ENCODE data around the gene FAM83B. TPM values are rescaled to one million over a fixed set of nuclear protein-coding genes. Genes with fewer than 3 reads are reported as not detected.

The FAM83B gene
- total and polyA plus RNA-seq, 10 of the 15 experiments (the other 5 are each of a cell fraction or from before 2014, with no cell fraction given), result 0.05 TPM; not detected in 9

DNA sequence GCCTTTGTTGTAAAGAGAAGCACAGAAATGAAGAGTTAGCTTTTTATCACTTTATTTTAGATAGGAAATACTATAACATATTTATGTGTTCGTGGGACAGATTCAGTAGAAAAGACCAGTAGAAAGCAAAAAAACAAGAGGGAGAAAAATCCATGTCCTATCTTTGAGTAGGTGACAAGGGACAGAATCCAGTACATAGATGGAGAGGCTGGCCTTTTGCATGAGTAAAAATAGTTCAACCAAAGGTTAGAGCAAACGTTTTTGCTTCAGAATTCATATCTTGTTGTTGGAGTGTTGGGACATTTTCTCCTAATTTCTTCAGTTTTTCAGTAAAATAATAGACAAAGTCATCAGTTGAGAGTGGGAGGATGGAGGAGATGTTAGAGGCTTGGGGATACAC lies 19.6 kb upstream of the FAM83B start (continued):
- TF ChIP-seq ZBTB40 (IDR thresholded peaks at IDR 0.05; ENCODE audit: borderline replicate concordance), result no peak
- TF ChIP-seq, protein P1, sequence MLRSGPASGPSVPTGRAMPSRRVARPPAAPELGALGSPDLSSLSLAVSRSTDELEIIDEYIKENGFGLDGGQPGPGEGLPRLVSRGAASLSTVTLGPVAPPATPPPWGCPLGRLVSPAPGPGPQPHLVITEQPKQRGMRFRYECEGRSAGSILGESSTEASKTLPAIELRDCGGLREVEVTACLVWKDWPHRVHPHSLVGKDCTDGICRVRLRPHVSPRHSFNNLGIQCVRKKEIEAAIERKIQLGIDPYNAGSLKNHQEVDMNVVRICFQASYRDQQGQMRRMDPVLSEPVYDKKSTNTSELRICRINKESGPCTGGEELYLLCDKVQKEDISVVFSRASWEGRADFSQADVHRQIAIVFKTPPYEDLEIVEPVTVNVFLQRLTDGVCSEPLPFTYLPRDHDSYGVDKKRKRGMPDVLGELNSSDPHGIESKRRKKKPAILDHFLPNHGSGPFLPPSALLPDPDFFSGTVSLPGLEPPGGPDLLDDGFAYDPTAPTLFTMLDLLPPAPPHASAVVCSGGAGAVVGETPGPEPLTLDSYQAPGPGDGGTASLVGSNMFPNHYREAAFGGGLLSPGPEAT (IDR thresholded peaks at IDR 0.05; ENCODE audit: low read depth), result no peak
- no peak for TF ChIP-seq MEF2B (IDR thresholded peaks at IDR 0.05; ENCODE audit: partially characterized antibody, poor library complexity, severe bottlenecking)

GRCh38 chr6:54830216-54830615 lies 16.4 kb upstream of the FAM83B start:
- Histone ChIP-seq H3K27ac (ENCODE audit: control insufficient read depth, insufficient read depth) (no peak overlapping the region), H3K79me2 (ENCODE audit: control insufficient read depth, insufficient read depth, low read length) (no peaks in the 10 kb centered on the region), H3K36me3 (ENCODE audit: control insufficient read depth in 2 of 2, insufficient read depth in 2 of 2, low read length in 1 of 2) (no peaks in the 10 kb centered on the region), H3K4me3 (no peak overlapping the region), H3K4me1 (ENCODE audit: control insufficient read depth, insufficient read depth, low read length) (no peaks in the 10 kb centered on the region), H3K4me2 (ENCODE audit: control insufficient read depth, insufficient read depth) (no peak overlapping the region), H3K9ac (ENCODE audit: control insufficient read depth, insufficient read depth, low read length) (no peak overlapping the region), H2AFZ (ENCODE audit: control insufficient read depth, low read depth, low read length) (no peak overlapping the region), H3K9me3 (replicated peaks; ENCODE audit: control insufficient read depth, insufficient read depth, low read length) (no peaks in the 10 kb centered on the region), H3K27me3 (replicated peaks in 1 of 2; ENCODE audit: control insufficient read depth in 2 of 2, insufficient read depth in 2 of 2, low read length in 1 of 2) (no peaks in the 10 kb centered on the region), H4K20me1 (ENCODE audit: control insufficient read depth, insufficient read depth) (no peaks in the 10 kb centered on the region)
- DNase-seq (ENCODE audit: low read depth, low spot score) (no peak), ATAC-seq (no peak), FAIRE-seq (no peak)
- POLR2A ChIA-PET, result interaction anchor here (0.7 kb wide), 1 partner anchor 402 kb away, joined by 3 read pairs; no protein-coding TSS in a partner anchor
- in situ Hi-C loops (cut with MboI) (no loop called here), intact Hi-C loops (cut with micrococcal nuclease; ENCODE audit: unreplicated experiment) (no loop called here)
- no TSS peak for BruUV-seq (replicated peaks)
- RAD21 ChIA-PET (ENCODE audit: unreplicated experiment), result no interaction called here
- 0% methylated on average over 1 of the region's 1 CpG for WGBS (ENCODE audit: insufficient coverage, insufficient replicate concordance, low lambda C conversion rate, missing lambda C conversion rate)
- SMC1A ChIA-PET (ENCODE audit: uncharacterized antibody, unreplicated experiment), result no interaction called here
- CTCF ChIA-PET, result no interaction called here
- TF ChIP-seq SKIL (IDR thresholded peaks at IDR 0.05; ENCODE audit: low read depth, poor library complexity, severe bottlenecking) (no peak), ZBTB33 (IDR thresholded peaks at IDR 0.05) (no peak), RUNX3 (IDR thresholded peaks at IDR 0.05; ENCODE audit: low read length) (no peak), HDAC6 (IDR thresholded peaks at IDR 0.05; ENCODE audit: unreplicated experiment) (no peak), BACH1 (IDR thresholded peaks at IDR 0.05; ENCODE audit: borderline replicate concordance) (no peak), NKRF (conservative IDR thresholded peaks at IDR 0.05) (no peak), NRF1 (conservative IDR thresholded peaks at IDR 0.05; ENCODE audit: low read depth, low read length) (no peak)

Measured in GM12878 (cell line).